Loucy (cell line): ENCODE measurements around the gene RDH8.

Experiments used
- H2AFZ ChIP-seq: fragments of 200-600 bp; sonication (generic); 2 replicates; pipeline ENCODE4 v1.6.0; 2016; ENCODE audit warnings: antibody characterized with exemption, mild to moderate bottlenecking, low read length, moderate library complexity
- H3F3A ChIP-seq: fragments of 200-600 bp; 2 replicates; pipeline ENCODE4 v1.6.0; 2016; ENCODE audit warnings: antibody characterized with exemption, low read depth, mild to moderate bottlenecking
- H3K27me3 ChIP-seq: fragments of 200-600 bp; sonication (generic); 2 replicates; pipeline ENCODE4 v1.6.1; 2014; ENCODE audit warnings: low read length, mild to moderate bottlenecking; ENCODE audit not compliant: insufficient read depth, poor library complexity, severe bottlenecking
- H3K36me3 ChIP-seq: fragments of 200-600 bp; sonication (generic); 2 replicates; pipeline ENCODE4 v1.6.1; 2016; ENCODE audit warnings: low read length; ENCODE audit not compliant: insufficient read depth
- H3K4me1 ChIP-seq: fragments of 200-600 bp; sonication (generic); 2 replicates; pipeline ENCODE4 v1.5.1; 2014; ENCODE audit warnings: low read length, mild to moderate bottlenecking; ENCODE audit not compliant: insufficient read depth, poor library complexity, severe bottlenecking
- H3K4me2 ChIP-seq: fragments of 200-600 bp; sonication (generic); 2 replicates; pipeline ENCODE4 v1.6.0; 2014; ENCODE audit warnings: antibody characterized with exemption, low read length, low read depth, mild to moderate bottlenecking; ENCODE audit not compliant: poor library complexity, severe bottlenecking
- H3K4me3 ChIP-seq: fragments of 200-600 bp; sonication (generic); 2 replicates; pipeline ENCODE4 v1.5.1; 2014; ENCODE audit warnings: low read length, mild to moderate bottlenecking, mixed read lengths; ENCODE audit not compliant: poor library complexity, severe bottlenecking
- H3K79me2 ChIP-seq: fragments of 200-600 bp; sonication (generic); 2 replicates; pipeline ENCODE4 v1.6.1; 2014; ENCODE audit warnings: low read length; ENCODE audit not compliant: insufficient read depth
- H3K9ac ChIP-seq: fragments of 200-600 bp; sonication (generic); 2 replicates; pipeline ENCODE4 v1.6.0; 2014; ENCODE audit warnings: mild to moderate bottlenecking, low read depth, low read length, moderate library complexity; ENCODE audit not compliant: poor library complexity, severe bottlenecking
- H3K9me2 ChIP-seq: fragments of 200-600 bp; sonication (generic); replicated peaks from 2 replicates; pipeline ENCODE4 v1.6.1; 2016; ENCODE audit warnings: low read depth, low read length, mixed read lengths
- H3K9me3 ChIP-seq: fragments of 200-600 bp; sonication (generic); 2 replicates; pipeline ENCODE4 v1.6.1; 2014; ENCODE audit warnings: mild to moderate bottlenecking, antibody characterized with exemption, low read length, low read depth; ENCODE audit not compliant: insufficient read depth
- H4K20me1 ChIP-seq: fragments of 200-600 bp; sonication (generic); 2 replicates; pipeline ENCODE4 v1.6.0; 2014; ENCODE audit warnings: antibody characterized with exemption, low read length, mild to moderate bottlenecking; ENCODE audit not compliant: insufficient read depth, poor library complexity, severe bottlenecking
- CTCF ChIP-seq: fragments of 200-600 bp; sonication (generic); conservative IDR thresholded peaks from 2 replicates; pipeline ENCODE4 v1.5.1; 2014; ENCODE audit warnings: mild to moderate bottlenecking, antibody characterized with exemption, low read length
- EZH2phosphoT487 ChIP-seq: fragments of 200-600 bp; IDR thresholded peaks from 2 replicates; pipeline ENCODE4 v1.6.1; 2018; ENCODE audit warnings: antibody characterized with exemption, mild to moderate bottlenecking, moderate library complexity, borderline replicate concordance

The RDH8 gene

GRCh38 chr19:10069046-10069445, 55.8 kb downstream of the RDH8 start:
- Histone ChIP-seq H3K9me2 (no peaks in the 10 kb centered on the region), H3K4me2 (no peak overlapping the region), H3K4me1 (no peaks in the 10 kb centered on the region), H2AFZ (no peak overlapping the region), H3K36me3 (no peaks in the 10 kb centered on the region), H3K79me2 (no peaks in the 10 kb centered on the region), H3F3A (no peaks in the 10 kb centered on the region), H3K4me3 (no peak overlapping the region), H4K20me1 (no peaks in the 10 kb centered on the region), H3K9me3 (peaks cover 5% of the 10 kb centered on the region; the same call in 1 of the 2 replicates), H3K27me3 (no peaks in the 10 kb centered on the region), H3K9ac (no peak overlapping the region)
- TF ChIP-seq CTCF (no peak), EZH2phosphoT487 (no peak)

- H3K36me3 ChIP-seq = no peaks in the 10 kb centered on the region
- H3K4me3 ChIP-seq = no peak overlapping the region
- H3K9me2 ChIP-seq = no peaks in the 10 kb centered on the region
- no peaks in the 10 kb centered on the region for H3K79me2 ChIP-seq
- no peak overlapping the region for H3K9ac ChIP-seq
- no peaks in the 10 kb centered on the region for H3K27me3 ChIP-seq
- no peaks in the 10 kb centered on the region for H4K20me1 ChIP-seq
- peaks cover 9% of the 10 kb centered on the region; the same call in 1 of the 2 replicates for H3K9me3 ChIP-seq
- no peak overlapping the region for H3K4me2 ChIP-seq
- H2AFZ ChIP-seq = no peak overlapping the region
- TF ChIP-seq EZH2phosphoT487 (no peak), CTCF (no peak)
- no peaks in the 10 kb centered on the region for H3F3A ChIP-seq
- H3K4me1 ChIP-seq = no peaks in the 10 kb centered on the region
Observed at GRCh38 chr19:10070730-10071446, 57.6 kb downstream of the RDH8 start.
